ENCODE data around the gene NR0B2.

DNA sequence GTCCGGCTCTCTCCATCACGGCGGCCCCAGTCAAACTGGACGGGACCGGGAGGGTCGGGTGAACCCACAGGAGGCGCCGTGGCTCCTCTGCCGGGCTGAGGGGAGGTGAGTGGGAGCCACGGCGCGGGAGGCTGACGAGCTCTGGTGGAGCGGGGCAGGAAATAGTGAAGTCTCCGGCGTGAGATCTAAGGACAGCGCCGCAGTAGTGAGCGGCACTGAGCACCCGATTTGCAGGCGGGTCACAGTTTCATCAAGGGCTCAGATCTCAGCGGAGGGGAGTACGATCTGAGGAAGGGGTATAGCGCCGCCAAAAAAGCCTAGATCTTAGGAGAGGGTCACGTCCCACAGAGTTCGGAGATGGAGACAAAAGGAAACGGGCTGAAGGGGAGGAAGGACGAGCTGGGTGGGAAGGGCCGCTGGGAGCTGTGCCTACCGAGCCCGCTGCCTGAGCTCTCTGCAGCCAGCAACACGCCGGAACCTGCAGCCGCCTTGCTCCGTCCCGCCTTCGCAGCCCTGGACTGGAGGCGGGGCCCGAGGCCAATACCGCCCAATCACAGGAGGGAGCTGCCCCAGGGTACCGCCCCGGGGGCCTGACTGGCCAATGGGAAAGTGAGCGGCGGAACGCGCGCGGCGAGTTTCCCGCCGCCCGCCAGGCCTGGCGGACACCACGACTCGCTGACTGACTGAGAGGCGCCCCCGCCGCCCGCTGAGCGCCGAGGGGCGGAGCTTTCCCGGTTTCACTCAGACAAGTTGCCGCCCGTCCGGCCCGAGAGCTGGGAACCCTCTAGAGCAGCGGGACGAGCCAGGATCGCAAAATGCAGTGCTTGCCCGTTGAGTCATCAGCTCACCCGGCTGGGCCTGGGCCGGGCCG is 48.9 kb downstream of the NR0B2 start:
- no peak for TF ChIP-seq CTCF (IDR thresholded peaks at IDR 0.05)
- peak in 1 of 2 donors; percentile 55 for TF ChIP-seq POLR2A (IDR thresholded peaks at IDR 0.05)

Data from vagina (tissue), 2 donors.